NCI-H1105 treated with DMSO at 0.1 percent for 48 hours (cell line): ENCODE measurements around the gene TENT4A.
A peak's percentile ranks its signal among the peaks of the same experiment; 100 is the strongest.
"Not testable (repeated sequence)": the region's sequence is repeated elsewhere in the genome, so short reads cannot be mapped to it uniquely, and the experiment has no call there.

Source experiments
- DNase-seq: peaks from one replicate; lab custom pipeline; 2025; lab: John Stamatoyannopoulos, UW

TENT4A gene

GRCh38 chr5:6773342-6774035, 60.3 kb downstream of the TENT4A start:
- DNase-seq = peak; percentile 69

GRCh38 chr5:6774207-6774606, 61.0 kb downstream of the TENT4A start:
- not testable (repeated sequence) for DNase-seq

- no peak for DNase-seq
Observed at GRCh38 chr5:6774721-6775204, 61.5 kb downstream of the TENT4A start.

GRCh38 chr5:6775571-6775970, 62.3 kb downstream of the TENT4A start:
- no peak for DNase-seq

GRCh38 chr5:6780802-6781391, 67.7 kb downstream of the TENT4A start:
- no peak for DNase-seq

GRCh38 chr5:6781716-6782115, 68.5 kb downstream of the TENT4A start:
- DNase-seq = no peak

GRCh38 chr5:6783787-6784186, 70.6 kb downstream of the TENT4A start:
- DNase-seq = no peak

GRCh38 chr5:6784481-6784880, 71.2 kb downstream of the TENT4A start:
- no peak for DNase-seq

- DNase-seq = no peak
Observed at GRCh38 chr5:6785161-6785860, 72.1 kb downstream of the TENT4A start.

GRCh38 chr5:6785861-6786180, 72.6 kb downstream of the TENT4A start:
- no peak for DNase-seq

GRCh38 chr5:6786786-6787495, 73.7 kb downstream of the TENT4A start:
- DNase-seq = no peak

- no peak for DNase-seq
Observed at GRCh38 chr5:6787941-6788340, 74.7 kb downstream of the TENT4A start.

GRCh38 chr5:6788439-6788838, 75.2 kb downstream of the TENT4A start:
- DNase-seq = no peak

- DNase-seq = no peak
Observed at GRCh38 chr5:6788956-6789649, 75.9 kb downstream of the TENT4A start.

GRCh38 chr5:6790346-6790865, 77.2 kb downstream of the TENT4A start:
- DNase-seq = no peak

GRCh38 chr5:6791031-6791430, 77.8 kb downstream of the TENT4A start:
- peak; percentile 13 for DNase-seq

- no peak for DNase-seq
Observed at GRCh38 chr5:6792376-6792775, 79.1 kb downstream of the TENT4A start.

- no peak for DNase-seq
Observed at GRCh38 chr5:6792911-6793471, 79.8 kb downstream of the TENT4A start.

GRCh38 chr5:6801236-6801635, 88.0 kb downstream of the TENT4A start:
- DNase-seq = no peak

GRCh38 chr5:6803981-6804550, 90.8 kb downstream of the TENT4A start:
- no peak for DNase-seq
